GM21717 (cell line): Measurements from ENCODE around the gene RAB1A.
"Not testable (repeated sequence)": the region's sequence is repeated elsewhere in the genome, so short reads cannot be mapped to it uniquely, and the experiment has no call there.

Experiments
- ATAC-seq: cut with Tn5 transposase; IDR thresholded peaks from one replicate; pipeline ENCODE4 v1.9.1; 2021; ENCODE audit warnings: mild to moderate bottlenecking, moderate library complexity; ENCODE audit not compliant: unreplicated experiment

Gene RAB1A

DNA sequence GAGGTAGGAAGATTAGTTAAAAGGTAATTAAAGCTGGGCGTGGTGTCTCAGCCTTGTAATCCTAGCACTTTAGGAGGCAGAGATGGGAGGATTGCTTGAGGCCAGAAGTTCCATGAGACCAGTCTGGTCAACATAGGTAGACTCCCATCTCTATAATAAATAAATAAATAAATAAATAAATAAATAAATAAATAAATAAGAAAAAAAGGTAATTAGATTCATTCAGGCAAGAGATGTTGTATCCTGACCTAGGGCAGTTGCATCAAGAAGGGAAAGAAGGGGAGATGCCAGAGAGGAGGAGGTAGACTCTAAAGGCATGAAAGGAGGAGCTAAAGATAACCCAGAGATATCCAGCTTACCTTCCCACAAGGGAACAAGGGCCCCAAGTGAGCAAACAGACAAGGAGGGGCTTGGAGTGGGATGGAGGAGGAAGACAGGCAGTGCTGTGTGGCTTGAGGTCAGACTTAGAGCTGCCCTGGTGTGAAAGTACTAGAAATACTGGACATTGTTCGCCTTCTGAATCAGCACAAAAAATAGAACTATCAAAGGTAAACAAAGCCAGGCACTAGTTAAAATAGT lies 7.4 kb upstream of the RAB1A start:
- ATAC-seq, result no peak

DNA sequence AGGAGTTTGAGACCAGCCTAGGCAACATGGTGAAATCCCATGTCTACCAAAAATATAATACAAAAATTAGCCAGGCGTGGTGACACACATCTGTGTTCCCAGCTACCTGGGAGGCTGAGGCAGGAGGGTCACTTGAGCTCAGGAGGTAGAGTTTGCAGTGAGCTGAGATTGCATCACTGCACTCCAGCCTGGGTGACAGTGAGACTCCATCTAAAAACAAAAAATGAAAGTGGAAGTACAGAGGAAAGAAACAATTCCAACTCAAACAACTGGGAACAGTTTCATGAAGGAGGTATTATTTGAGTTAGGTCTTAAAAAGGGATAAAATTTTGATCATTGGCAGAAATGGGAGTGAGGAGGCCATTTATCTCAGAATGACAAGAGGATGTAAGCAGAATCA lies 6.3 kb upstream of the RAB1A start:
- no peak for ATAC-seq

DNA sequence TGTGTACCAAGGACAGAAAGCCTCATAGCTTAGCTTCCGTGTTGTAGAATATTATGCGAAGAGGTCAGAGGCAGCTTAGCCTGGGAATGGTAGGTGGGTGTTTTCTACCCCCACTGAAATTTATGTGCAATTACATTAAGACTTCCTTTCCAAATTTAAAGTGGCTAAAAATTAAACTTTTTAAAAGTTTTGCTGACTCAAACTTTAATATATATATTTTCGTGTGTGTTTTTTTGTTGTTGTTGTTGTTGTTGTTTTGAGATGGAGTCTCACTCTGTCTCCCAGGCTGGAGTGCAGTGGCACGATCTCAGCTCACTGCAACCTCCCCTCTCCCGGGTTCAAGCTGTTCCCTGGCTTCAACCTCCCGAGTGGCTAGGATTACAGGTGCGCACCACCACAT lies 4.3 kb upstream of the RAB1A start:
- ATAC-seq, result no peak

DNA sequence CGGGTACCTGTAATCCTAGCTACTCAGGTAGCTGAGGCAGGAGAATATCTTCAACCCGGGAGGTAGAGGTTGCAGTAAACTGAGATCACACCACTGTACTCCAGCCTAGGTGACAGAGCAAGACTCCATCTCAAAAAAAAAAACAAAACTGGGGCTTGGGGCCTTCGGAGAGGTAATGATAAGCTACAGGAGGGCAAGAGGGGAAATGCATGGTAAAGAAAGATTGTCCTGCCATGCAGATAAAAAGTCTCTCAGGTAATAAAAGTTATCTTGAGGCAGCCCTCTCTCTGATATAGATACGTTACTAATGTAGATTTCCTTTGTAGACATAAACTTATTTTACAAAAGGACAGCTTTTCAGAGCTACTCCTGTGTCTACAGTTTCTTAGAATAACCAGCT lies 3.7 kb upstream of the RAB1A start:
- no peak for ATAC-seq

DNA sequence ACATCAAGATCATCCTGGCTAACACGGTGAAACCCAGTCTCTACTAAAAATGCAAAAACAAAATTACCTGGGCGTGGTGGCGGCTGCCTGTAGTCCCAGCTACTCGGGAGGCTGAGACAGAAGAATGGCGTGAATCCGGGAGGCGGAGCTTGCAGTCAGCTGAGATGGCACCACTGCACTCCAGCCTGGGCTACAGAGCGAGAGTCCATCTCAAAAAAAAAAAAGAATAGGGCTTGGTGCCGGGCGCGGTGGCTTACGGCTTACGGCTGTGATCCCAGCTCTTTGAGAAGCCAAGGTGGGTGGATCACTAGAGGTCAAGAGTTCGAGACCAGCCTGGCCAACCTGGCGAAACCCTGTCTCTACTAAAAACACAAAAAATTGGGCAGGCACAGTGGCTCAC lies 3.0 kb upstream of the RAB1A start:
- ATAC-seq, result not testable (repeated sequence)

DNA sequence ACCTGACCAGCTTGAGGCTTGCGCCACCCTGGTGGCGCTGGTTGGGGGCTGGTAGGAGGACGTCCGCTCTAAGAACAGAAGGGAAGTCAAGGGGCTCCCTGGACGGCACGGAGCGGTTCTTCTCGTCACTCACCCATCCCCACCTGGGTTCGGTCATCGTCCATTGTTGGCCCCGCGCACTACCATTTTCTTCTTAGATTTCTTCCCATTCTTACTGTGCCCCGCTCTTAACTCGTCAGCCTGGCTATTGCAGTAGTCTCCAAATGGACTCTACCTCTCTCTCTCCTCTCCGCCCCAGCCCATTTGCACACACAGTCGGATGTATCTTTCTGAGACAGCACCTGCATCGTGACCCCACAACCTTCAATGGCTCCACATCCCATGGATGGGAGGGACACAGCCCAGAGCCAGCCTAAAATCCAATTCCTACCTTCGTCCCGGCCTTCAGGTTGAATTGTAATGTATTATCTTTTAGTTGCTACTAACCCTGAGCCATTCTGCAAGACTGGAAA lies 814 bp upstream of the RAB1A start:
- peak; percentile 39 for ATAC-seq

DNA sequence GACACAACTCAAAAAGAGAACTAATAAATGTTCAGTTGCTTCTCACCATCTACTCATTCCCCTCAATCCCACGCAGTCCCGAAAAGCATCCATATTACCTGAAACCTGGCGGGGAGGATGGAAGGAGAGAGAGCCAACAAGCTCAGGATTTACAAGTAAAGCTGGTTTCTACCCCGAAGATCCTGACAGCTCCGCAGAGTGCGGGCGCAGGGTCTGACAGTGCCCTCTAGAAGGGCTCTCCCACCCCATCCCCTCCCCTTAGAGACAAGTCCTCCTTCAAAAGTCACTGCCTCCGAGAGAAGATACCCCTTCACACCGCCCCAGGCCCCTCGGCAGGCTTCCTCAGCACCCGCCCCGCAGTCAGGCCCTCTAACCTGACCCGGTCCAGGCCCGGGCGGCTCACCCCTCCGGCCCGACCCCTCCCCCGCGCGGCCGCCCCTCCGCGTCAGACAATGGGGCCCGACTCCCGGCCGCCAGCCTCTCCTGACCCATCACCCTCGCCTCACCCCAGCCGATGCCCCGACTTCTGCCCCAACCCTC lies 550 bp downstream of the RAB1A start:
- peak; percentile 3 for ATAC-seq

DNA sequence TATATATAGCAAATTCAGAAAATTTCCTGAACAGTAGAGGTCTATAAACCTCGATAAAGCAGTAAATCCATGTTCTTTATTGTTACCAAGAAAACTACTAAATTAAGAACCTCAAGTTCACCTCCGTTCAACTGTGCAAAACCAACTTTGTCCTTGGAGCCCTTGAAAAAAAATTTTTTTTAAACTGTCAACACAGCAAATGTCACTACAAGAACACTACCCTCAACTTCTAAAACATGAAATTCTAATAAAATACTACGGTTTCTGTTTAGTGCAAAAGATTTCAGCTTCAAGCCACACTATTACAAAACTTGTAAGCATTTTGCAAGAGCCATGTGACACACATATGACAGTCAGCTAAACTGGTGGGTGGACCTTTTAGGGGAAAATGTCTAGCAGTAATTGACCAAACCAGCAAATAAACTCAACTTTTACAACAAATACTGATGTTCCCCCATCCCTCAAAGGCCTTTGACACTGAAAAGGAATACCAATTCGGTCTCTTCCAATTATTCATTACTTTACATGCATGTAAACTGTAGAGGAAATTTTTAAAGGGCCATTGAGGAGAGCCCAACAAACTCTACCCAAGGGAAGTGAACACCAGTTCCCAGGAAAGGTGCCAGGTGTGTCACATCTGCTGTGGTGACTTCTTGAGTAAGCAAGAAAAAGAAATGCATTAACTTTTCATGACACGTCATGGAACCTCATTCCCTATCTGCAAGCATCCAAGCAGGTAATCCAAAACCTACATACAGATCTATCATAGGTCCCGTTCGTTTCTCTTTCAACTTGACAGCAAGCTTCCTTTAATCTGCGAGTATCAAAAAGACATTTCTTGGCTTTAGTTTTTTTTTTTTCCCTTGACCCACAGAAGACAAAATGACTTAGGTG lies 1.4 kb downstream of the RAB1A start:
- ATAC-seq, result no peak

DNA sequence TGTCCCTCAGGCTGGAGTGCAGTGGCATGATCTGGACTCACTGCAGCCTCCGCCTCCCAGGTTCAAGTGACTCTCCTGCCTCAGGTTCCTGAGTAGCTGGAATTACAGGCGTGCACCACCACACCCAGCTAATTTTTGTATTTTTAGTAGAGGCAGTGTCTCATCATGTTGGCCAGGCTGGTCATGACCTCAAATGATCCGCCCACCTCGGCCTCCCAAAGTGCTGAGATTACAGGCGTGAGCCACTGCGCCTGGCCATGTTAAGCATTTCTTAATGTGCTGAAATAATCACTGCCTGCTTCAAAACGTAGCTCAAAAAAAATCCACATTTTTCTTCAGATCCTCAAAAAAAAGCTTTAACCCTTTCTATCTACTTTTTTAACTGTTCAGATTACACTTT lies 4.4 kb downstream of the RAB1A start:
- not testable (repeated sequence) for ATAC-seq

DNA sequence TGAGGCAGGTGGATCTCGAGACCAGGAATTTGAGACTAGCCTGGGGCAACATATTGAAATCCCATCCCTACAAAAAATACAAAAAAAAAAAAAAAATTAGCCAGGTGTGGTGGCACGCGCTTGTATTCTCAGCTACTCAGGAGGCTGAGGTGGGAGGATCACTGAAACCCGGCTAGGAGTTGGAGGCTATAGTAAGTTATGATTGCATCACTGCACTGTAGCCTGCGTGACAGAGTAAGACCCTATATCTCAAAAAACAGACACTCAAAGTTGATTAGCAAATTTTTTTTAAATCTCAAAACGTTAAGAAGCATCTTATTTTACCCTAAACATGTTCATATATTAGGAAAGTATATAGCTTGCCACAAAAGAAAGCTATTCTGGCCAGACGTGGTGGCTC lies 7.6 kb downstream of the RAB1A start:
- no peak for ATAC-seq

DNA sequence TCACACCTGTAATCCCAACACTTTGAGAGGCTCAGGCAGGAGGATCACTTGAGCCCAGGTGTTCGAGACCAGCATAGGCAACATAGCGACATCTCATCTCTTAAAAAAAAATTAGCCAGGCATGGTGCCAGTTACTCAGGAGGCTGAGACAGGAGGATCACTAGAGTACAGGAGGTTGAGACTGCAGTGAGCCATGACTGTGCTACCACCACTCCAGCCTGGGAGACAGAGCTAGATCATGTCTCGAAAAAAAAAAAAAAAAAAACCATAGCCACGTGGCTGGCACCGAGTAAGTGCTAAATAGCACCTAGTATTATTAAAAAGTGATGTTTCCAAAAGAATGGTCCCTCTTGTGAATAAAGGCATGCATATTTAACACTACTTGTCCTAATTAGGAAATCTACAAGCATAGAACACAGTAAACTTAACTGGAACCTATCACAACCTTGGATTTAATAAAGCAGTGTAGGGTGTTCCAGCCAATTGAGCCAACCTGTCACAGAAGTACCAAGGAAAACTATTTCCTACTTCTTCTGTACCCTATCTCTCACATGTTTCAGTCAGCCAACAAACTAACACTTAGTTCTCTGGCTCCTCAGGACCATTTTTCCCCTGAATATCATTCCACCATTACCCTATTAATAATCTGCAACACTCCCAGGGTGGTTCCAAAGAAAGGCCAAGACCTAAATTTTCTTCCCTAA lies 8.8 kb downstream of the RAB1A start:
- ATAC-seq, result no peak

DNA sequence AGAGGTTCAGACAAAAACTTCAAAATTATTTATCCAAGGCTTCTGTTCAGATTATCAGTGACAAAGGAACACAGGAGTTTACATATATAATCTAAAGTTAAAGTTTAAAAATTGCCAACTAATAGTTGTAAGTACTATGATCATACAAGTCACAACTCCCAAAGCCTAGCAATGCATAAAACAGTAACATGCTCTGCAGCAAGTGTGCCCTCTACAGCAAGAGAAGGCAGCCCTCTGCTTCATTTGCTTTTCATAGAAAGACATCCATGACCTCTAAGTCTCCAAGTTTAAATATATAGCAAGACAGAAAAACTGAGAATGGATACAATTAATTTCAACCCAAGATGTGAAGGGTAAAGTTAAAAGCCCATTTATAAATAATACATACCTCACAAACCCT lies 13.3 kb downstream of the RAB1A start:
- no peak for ATAC-seq

DNA sequence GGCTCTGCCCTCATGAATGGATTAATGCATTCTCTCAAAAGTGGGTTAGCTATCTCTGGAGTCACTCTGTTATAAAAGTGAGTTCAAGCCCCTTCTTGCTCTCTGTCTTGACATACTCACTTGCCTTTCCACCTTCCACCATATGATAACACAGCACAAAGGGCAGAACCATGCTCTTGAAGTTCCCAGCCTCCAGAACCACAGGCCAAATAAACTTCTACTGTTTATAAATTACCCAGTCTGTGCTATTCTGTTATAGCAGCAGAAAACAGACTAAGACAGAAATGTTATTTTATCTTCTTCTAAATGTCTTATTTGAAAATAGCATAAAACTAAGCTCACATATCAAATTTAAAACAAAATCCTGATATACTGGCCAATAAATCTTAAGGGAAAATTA lies 15.0 kb downstream of the RAB1A start:
- no peak for ATAC-seq

DNA sequence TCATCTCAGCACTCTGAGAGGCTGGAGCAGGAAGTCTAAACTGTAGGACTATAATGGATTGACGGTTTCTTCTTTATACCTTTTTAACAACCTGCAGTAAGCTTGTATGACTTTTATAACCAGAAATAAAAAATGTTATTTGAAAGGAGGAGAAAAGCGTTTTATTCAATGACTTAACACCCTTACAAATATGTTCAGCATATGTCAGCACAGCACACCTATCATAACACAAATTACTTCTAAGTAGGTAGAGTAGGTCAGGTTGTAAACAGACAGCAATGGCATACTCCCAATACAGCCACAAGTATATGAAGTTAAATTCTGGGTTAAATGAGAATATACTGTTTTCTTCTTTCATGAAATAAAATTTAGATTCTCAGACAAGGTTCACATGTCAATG lies 16.1 kb downstream of the RAB1A start:
- ATAC-seq, result no peak

DNA sequence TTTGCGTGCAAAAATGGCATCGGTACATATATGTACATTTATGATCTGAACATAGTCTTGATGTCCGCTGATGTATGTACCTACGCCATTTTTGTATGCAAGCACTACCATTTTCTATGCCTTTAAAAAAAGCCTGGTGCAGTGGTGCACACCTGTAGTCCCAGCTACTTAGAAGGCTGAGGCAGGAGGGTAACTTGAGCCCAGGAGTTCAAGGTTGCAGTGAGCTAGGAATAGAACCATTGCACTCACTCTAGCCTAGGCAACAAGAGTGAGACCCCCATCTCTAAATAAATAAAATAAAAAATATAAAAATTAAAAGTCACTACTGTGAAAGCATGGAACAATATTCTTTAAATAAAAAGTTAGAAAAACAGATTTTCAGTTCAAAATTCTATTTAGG lies 16.7 kb downstream of the RAB1A start:
- ATAC-seq, result no peak

DNA sequence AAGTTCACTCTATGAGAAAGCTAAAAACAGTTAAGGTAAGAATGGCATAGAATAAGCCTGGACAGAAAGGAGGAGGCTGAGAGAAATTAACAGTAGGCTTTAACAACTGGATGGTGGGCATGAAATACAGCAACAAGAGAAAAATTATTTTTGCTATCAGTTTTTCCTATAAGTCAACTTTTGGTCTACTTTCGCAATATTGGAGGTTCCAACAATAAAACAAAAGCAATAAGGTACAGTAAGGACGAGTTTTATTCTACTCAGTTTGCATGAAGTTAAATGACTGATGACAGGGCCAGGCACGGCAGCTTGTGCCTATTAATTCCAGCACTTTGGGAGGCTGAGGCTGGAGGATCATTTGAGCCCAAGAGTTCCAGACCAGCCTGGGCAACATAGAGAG lies 17.3 kb downstream of the RAB1A start:
- ATAC-seq, result no peak

DNA sequence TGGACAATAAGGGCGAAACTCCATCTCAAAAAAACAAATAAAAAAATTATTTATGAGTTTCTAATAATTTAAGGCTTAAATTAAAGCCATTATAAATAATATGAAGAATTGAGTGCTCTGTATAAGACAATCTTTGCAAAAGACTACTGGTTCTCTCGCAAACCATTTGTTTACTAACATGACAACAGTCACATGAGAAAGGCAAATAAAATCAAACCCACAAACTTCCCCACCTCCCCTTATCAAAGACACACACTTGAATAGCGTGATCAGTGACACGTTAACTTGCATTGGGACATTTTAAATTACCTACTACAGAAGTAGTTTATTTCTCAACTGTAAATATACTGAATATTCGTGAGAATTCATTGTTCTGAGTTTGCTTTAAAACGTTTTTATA lies 21.1 kb downstream of the RAB1A start:
- no peak for ATAC-seq

DNA sequence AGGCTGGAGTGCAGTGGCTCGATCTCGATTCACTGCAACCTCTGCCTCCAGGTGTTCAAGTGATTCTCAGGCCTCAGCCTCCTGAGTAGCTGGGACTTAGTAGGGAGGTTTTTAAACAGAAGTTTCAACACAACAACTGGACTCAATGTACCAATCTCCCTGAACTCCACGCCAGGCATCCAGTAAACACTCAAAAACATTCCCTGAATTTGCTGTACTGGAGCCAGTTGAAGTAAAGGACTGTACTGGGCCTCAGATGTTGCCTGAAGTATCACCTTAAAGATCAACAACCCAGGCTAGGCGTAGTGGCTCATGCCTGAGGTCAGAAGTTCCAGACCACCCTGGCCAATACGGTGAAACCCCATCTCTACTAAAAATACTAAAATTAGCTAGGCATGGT lies 22.4 kb downstream of the RAB1A start:
- ATAC-seq, result no peak

DNA sequence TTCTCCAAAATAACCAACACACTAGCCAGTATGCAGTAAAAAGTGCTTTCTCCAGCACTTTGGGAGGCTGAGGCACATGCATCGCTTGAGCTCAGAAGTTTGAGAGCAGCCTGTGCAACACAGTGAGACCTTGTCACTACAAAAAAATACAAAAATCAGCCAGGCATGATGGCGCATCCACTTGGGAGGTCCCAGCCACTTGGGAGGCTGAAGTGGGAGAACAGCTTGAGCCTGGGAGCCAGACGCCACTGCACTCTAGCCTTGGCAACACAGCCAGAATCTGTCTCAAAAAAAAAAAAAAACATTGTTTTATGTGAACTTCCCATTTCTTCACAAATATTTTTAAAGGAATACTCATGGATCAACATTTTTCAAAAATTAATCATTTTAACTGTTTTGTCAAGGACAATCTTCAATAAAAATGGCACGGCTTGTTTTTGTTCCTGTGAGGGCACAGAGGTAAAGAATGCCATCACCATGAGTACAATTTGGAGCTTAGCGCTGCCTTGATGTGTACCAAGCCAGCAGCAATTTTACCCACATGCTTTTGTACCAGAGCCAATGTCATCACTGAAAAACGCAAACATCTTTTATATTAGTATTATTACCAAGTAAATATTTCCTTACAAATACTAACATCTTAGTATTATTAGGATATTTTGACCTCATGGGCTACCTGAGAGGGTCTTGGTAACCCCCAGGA lies 26.7 kb downstream of the RAB1A start:
- ATAC-seq, result no peak

DNA sequence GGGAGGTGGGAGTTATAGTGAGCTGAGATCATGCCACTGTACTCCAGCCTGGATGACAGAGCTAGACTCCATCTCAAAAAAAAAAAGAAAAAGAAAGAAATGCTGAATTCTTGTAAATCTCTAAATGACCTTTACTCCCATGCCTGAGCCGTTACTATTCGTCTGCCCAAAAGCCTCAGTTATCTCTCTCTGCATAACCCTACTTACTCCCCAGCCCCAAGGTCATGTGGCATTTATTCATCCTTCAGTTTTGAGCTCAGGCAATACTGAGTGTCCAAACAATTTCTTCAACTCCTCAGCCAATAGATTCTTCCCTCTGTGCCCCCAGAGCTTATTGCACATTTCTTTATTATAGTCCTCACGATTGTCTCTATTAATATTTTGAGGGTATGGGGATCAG lies 28.8 kb downstream of the RAB1A start:
- ATAC-seq, result no peak

DNA sequence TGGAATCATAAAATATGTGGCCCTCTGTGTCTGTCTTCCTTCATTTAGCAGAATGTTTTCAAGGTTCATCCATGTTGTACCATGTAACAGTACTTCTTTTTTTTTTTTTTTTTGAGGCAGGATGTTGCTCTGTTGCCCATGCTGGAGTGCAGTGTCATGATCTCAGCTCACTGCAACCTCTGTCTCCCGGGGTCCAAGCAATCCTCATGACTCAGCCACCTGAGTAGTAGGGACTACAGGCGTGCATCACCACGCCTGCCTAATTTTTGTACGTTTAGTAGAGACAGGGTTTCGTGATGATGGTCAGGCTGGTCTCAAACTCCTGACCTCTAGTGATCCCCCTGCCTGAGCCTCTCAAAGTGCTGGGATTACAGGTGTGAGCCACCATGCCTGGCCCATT lies 31.2 kb downstream of the RAB1A start:
- no peak for ATAC-seq
